ENCODE data around the gene DOCK6.

The DOCK6 gene

GRCh38 chr19:11199517-11199916 lies 62.8 kb downstream of the DOCK6 start:
- Histone ChIP-seq H3K27ac (ENCODE audit: low read depth in 2 of 2, low read length in 2 of 2) (no peak overlapping the region), H3K4me1 (ENCODE audit: control insufficient read depth in 2 of 2, insufficient read depth in 2 of 2, low read length in 2 of 2) (peaks cover 9 to 11% of the 10 kb centered on the region in 2 donors), H3K36me3 (ENCODE audit: control insufficient read depth in 2 of 2, insufficient read depth in 2 of 2, low read length in 2 of 2) (peaks cover 0 to 3% of the 10 kb centered on the region in 2 donors), H3K27me3 (ENCODE audit: control insufficient read depth in 2 of 2, insufficient read depth in 2 of 2, low read length in 2 of 2) (no peaks in the 10 kb centered on the region), H3K9me3 (ENCODE audit: control insufficient read depth in 2 of 2, low read length in 2 of 2) (no peaks in the 10 kb centered on the region), H3K4me3 (ENCODE audit: low read length in 2 of 2) (no peak overlapping the region), H3K9ac (ENCODE audit: low read depth in 1 of 2, low read length in 2 of 2) (no peak overlapping the region)

- no peaks in the 10 kb centered on the region for H3K9me3 ChIP-seq (ENCODE audit: control insufficient read depth in 2 of 2, low read length in 2 of 2)
- H3K4me1 ChIP-seq (ENCODE audit: control insufficient read depth in 2 of 2, insufficient read depth in 2 of 2, low read length in 2 of 2) = peaks cover 9 to 11% of the 10 kb centered on the region in 2 donors
- peaks cover 2 to 3% of the 10 kb centered on the region in 2 donors for H3K36me3 ChIP-seq (ENCODE audit: control insufficient read depth in 2 of 2, insufficient read depth in 2 of 2, low read length in 2 of 2)
- no peak overlapping the region for H3K4me3 ChIP-seq (ENCODE audit: low read length in 2 of 2)
- H3K9ac ChIP-seq (ENCODE audit: low read depth in 1 of 2, low read length in 2 of 2) = no peak overlapping the region
- H3K27me3 ChIP-seq (ENCODE audit: control insufficient read depth in 2 of 2, insufficient read depth in 2 of 2, low read length in 2 of 2) = no peaks in the 10 kb centered on the region
- H3K27ac ChIP-seq (ENCODE audit: low read depth in 2 of 2, low read length in 2 of 2) = no peak overlapping the region
Observed at GRCh38 chr19:11198769-11199424, 63.4 kb downstream of the DOCK6 start.

GRCh38 chr19:11198175-11198534 lies 64.2 kb downstream of the DOCK6 start:
- no peaks in the 10 kb centered on the region for H3K27me3 ChIP-seq (ENCODE audit: control insufficient read depth in 2 of 2, insufficient read depth in 2 of 2, low read length in 2 of 2)
- peaks cover 3 to 4% of the 10 kb centered on the region in 2 donors for H3K36me3 ChIP-seq (ENCODE audit: control insufficient read depth in 2 of 2, insufficient read depth in 2 of 2, low read length in 2 of 2)
- no peaks in the 10 kb centered on the region for H3K9me3 ChIP-seq (ENCODE audit: control insufficient read depth in 2 of 2, low read length in 2 of 2)
- H3K27ac ChIP-seq (ENCODE audit: low read depth in 2 of 2, low read length in 2 of 2) = peak overlapping the region; percentile 87 to 91
- peak overlapping the region; percentile 18 to 60 for H3K9ac ChIP-seq (ENCODE audit: low read depth in 1 of 2, low read length in 2 of 2)
- H3K4me1 ChIP-seq (ENCODE audit: control insufficient read depth in 2 of 2, insufficient read depth in 2 of 2, low read length in 2 of 2) = peaks cover 9 to 11% of the 10 kb centered on the region in 2 donors
- H3K4me3 ChIP-seq (ENCODE audit: low read length in 2 of 2) = peak overlapping the region; percentile 63 to 84

GRCh38 chr19:11197291-11198174 lies 64.8 kb downstream of the DOCK6 start, which contains the start of gene KANK2:
Gene KANK2 (minus strand): TSS chr19:11197545. CDS start chr19:11194511, 3,034 bp downstream.
- H3K9ac ChIP-seq (ENCODE audit: low read depth in 1 of 2, low read length in 2 of 2) = peak within 1 kb of the TSS; percentile 72 to 81
- peak within 1 kb of the TSS; percentile 82 to 84 for H3K4me3 ChIP-seq (ENCODE audit: low read length in 2 of 2)
- no peaks in the 10 kb centered on the region for H3K27me3 ChIP-seq (ENCODE audit: control insufficient read depth in 2 of 2, insufficient read depth in 2 of 2, low read length in 2 of 2)
- peaks cover 3 to 5% of the 10 kb centered on the region in 2 donors for H3K36me3 ChIP-seq (ENCODE audit: control insufficient read depth in 2 of 2, insufficient read depth in 2 of 2, low read length in 2 of 2)
- H3K9me3 ChIP-seq (ENCODE audit: control insufficient read depth in 2 of 2, low read length in 2 of 2) = no peaks in the 10 kb centered on the region
- peak within 1 kb of the TSS; percentile 87 to 91 for H3K27ac ChIP-seq (ENCODE audit: low read depth in 2 of 2, low read length in 2 of 2)
- peaks cover 9 to 11% of the 10 kb centered on the region in 2 donors for H3K4me1 ChIP-seq (ENCODE audit: control insufficient read depth in 2 of 2, insufficient read depth in 2 of 2, low read length in 2 of 2)

GRCh38 chr19:11196406-11197287 lies 65.7 kb downstream of the DOCK6 start:
- H3K27ac ChIP-seq (ENCODE audit: low read depth in 2 of 2, low read length in 2 of 2) = peak overlapping the region; percentile 87 to 91
- peak overlapping the region; percentile 82 to 84 for H3K4me3 ChIP-seq (ENCODE audit: low read length in 2 of 2)
- H3K27me3 ChIP-seq (ENCODE audit: control insufficient read depth in 2 of 2, insufficient read depth in 2 of 2, low read length in 2 of 2) = no peaks in the 10 kb centered on the region
- H3K4me1 ChIP-seq (ENCODE audit: control insufficient read depth in 2 of 2, insufficient read depth in 2 of 2, low read length in 2 of 2) = peaks cover 9 to 11% of the 10 kb centered on the region in 2 donors
- H3K9ac ChIP-seq (ENCODE audit: low read depth in 1 of 2, low read length in 2 of 2) = peak overlapping the region; percentile 72 to 81
- peaks cover 0 to 5% of the 10 kb centered on the region in 2 donors for H3K36me3 ChIP-seq (ENCODE audit: control insufficient read depth in 2 of 2, insufficient read depth in 2 of 2, low read length in 2 of 2)
- H3K9me3 ChIP-seq (ENCODE audit: control insufficient read depth in 2 of 2, low read length in 2 of 2) = no peaks in the 10 kb centered on the region

GRCh38 chr19:11195681-11196080 lies 66.6 kb downstream of the DOCK6 start:
- Histone ChIP-seq H3K27me3 (ENCODE audit: control insufficient read depth in 2 of 2, insufficient read depth in 2 of 2, low read length in 2 of 2) (no peaks in the 10 kb centered on the region), H3K4me1 (ENCODE audit: control insufficient read depth in 2 of 2, insufficient read depth in 2 of 2, low read length in 2 of 2) (peaks cover 9 to 11% of the 10 kb centered on the region in 2 donors), H3K9me3 (ENCODE audit: control insufficient read depth in 2 of 2, low read length in 2 of 2) (no peaks in the 10 kb centered on the region), H3K9ac (ENCODE audit: low read depth in 1 of 2, low read length in 2 of 2) (no peak overlapping the region), H3K36me3 (ENCODE audit: control insufficient read depth in 2 of 2, insufficient read depth in 2 of 2, low read length in 2 of 2) (peaks cover 0 to 5% of the 10 kb centered on the region in 2 donors), H3K4me3 (ENCODE audit: low read length in 2 of 2) (peak overlapping the region; percentile 48 to 59), H3K27ac (ENCODE audit: low read depth in 2 of 2, low read length in 2 of 2) (peak overlapping the region; percentile 50 to 67)

- Histone ChIP-seq H3K9me3 (ENCODE audit: control insufficient read depth in 2 of 2, low read length in 2 of 2) (no peaks in the 10 kb centered on the region), H3K27ac (ENCODE audit: low read depth in 2 of 2, low read length in 2 of 2) (peak overlapping the region; percentile 50 to 67), H3K4me1 (ENCODE audit: control insufficient read depth in 2 of 2, insufficient read depth in 2 of 2, low read length in 2 of 2) (peaks cover 9 to 11% of the 10 kb centered on the region in 2 donors), H3K4me3 (ENCODE audit: low read length in 2 of 2) (peak overlapping the region; percentile 48 to 59), H3K27me3 (ENCODE audit: control insufficient read depth in 2 of 2, insufficient read depth in 2 of 2, low read length in 2 of 2) (no peaks in the 10 kb centered on the region), H3K36me3 (ENCODE audit: control insufficient read depth in 2 of 2, insufficient read depth in 2 of 2, low read length in 2 of 2) (peaks cover 0 to 9% of the 10 kb centered on the region in 2 donors), H3K9ac (ENCODE audit: low read depth in 1 of 2, low read length in 2 of 2) (peak overlapping the region in 1 of 2 donors; percentile 24)
Observed at GRCh38 chr19:11194656-11195558, 67.4 kb downstream of the DOCK6 start.

GRCh38 chr19:11194173-11194572 lies 68.2 kb downstream of the DOCK6 start:
- H3K27ac ChIP-seq (ENCODE audit: low read depth in 2 of 2, low read length in 2 of 2) = peak overlapping the region; percentile 50 to 67
- H3K4me3 ChIP-seq (ENCODE audit: low read length in 2 of 2) = no peak overlapping the region
- H3K27me3 ChIP-seq (ENCODE audit: control insufficient read depth in 2 of 2, insufficient read depth in 2 of 2, low read length in 2 of 2) = no peaks in the 10 kb centered on the region
- no peak overlapping the region for H3K9ac ChIP-seq (ENCODE audit: low read depth in 1 of 2, low read length in 2 of 2)
- H3K4me1 ChIP-seq (ENCODE audit: control insufficient read depth in 2 of 2, insufficient read depth in 2 of 2, low read length in 2 of 2) = peaks cover 9 to 15% of the 10 kb centered on the region in 2 donors
- peaks cover 0 to 9% of the 10 kb centered on the region in 2 donors for H3K36me3 ChIP-seq (ENCODE audit: control insufficient read depth in 2 of 2, insufficient read depth in 2 of 2, low read length in 2 of 2)
- no peaks in the 10 kb centered on the region for H3K9me3 ChIP-seq (ENCODE audit: control insufficient read depth in 2 of 2, low read length in 2 of 2)
